SK-N-SH (cell line): Measurements from ENCODE around the gene RAB40A.

Experiments used
- CTCF ChIP-seq: fragments of 200-600 bp; sonication (generic); IDR thresholded peaks from 2 replicates; pipeline ENCODE4 v1.6.1; 2017; ENCODE audit warnings: antibody characterized with exemption, mild to moderate bottlenecking, moderate library complexity
- EP300 ChIP-seq, 2 experiments: IDR thresholded peaks; 2 replicates each; pipeline versions ENCODE4 v1.4.0 to v1.6.1; 2012; ENCODE audit warnings: borderline replicate concordance in 1 of 2, low read depth in 1 of 2, low read length in 1 of 2
- EZH2phosphoT487 ChIP-seq: fragments of 200-600 bp; sonication (generic); IDR thresholded peaks from 2 replicates; pipeline ENCODE4 v1.6.1; 2017; ENCODE audit warnings: low read depth, mixed run types, mild to moderate bottlenecking, antibody characterized with exemption, moderate library complexity, borderline replicate concordance
- FOXM1 ChIP-seq: IDR thresholded peaks from 2 replicates; pipeline ENCODE4 v1.4.0; 2012; ENCODE audit warnings: low read depth, mild to moderate bottlenecking
- GABPA ChIP-seq: IDR thresholded peaks from 2 replicates; pipeline ENCODE4 v1.4.0; 2012; ENCODE audit warnings: low read depth, mild to moderate bottlenecking
- JUND ChIP-seq: IDR thresholded peaks from 2 replicates; pipeline ENCODE4 v1.4.0; 2012
- POLR2AphosphoS5 ChIP-seq: IDR thresholded peaks from 2 replicates; pipeline ENCODE4 v1.6.1; 2012; ENCODE audit warnings: low read depth, low read length
- RAD21 ChIP-seq: IDR thresholded peaks from 2 replicates; pipeline ENCODE4 v1.6.1; 2012; ENCODE audit warnings: mild to moderate bottlenecking, low read length
- RFX5 ChIP-seq: IDR thresholded peaks from 2 replicates; pipeline ENCODE4 v1.6.1; 2012; ENCODE audit warnings: mild to moderate bottlenecking, improper control_type of control experiment, low read length
- SMC3 ChIP-seq: IDR thresholded peaks from 2 replicates; pipeline ENCODE4 v1.6.1; 2012; ENCODE audit warnings: low read depth, low read length, improper control_type of control experiment
- USF1 ChIP-seq: IDR thresholded peaks from 2 replicates; pipeline ENCODE4 v1.4.0; 2012; ENCODE audit warnings: low read depth, borderline replicate concordance
- YY1 ChIP-seq: IDR thresholded peaks from 2 replicates; pipeline ENCODE4 v1.4.0; 2012; ENCODE audit warnings: low read depth, mild to moderate bottlenecking

- TF ChIP-seq FOXM1 (no peak), EZH2phosphoT487 (no peak), YY1 (no peak), CTCF (no peak), RFX5 (no peak), GABPA (no peak), RAD21 (no peak), SMC3 (no peak), JUND (peak; percentile 77), POLR2AphosphoS5 (peak; percentile 63; the same call in 1 of the 2 replicates), USF1 (no peak), EP300 (IDR thresholded peaks at IDR 0.05; ENCODE audit: borderline replicate concordance in 1 of 2, low read depth in 1 of 2, low read length in 1 of 2) (peak in 1 of 2 experiments; percentile 48; a peak in 1 of 4 replicates)
Observed at GRCh38 chrX:103531002-103531401, 11.7 kb upstream of the RAB40A start.
